ENCODE measurements around the gene PRSS53. TPM values are rescaled to one million over a fixed set of nuclear protein-coding genes. Genes with fewer than 3 reads are reported as not detected.

Gene PRSS53
- total RNA-seq, 1 experiment from 2014 or later, result 4.4 TPM

DNA sequence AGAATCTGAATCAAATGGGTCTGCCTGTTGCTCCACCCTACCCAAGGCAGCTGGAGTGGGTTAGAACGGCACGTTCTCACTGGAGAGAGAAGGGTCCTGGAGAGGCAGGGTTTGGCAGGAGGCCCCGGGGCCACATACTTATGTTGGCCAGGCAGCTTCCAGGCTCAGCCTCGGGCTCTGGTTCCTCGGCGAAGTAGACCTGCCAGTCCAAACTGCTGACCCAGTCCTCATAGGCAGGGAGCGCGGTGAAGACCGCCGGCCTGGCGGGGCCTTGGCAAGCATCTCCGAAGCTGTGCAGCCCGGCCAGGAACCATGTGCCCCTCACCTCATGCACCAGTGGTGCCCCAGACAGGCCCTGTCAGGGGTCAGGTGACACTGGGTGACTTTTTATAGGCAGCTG lies 4.8 kb downstream of the PRSS53 start:
- CTCF ChIA-PET, result interaction anchor here (2.5 kb wide), 1 partner anchor 99 kb away, joined by 13 read pairs; the partner anchor contains the start of gene HSD3B7
- no peak for DNase-seq (ENCODE audit: unreplicated experiment)
- H3K4me1 Mint-ChIP-seq (ENCODE audit: insufficient read depth, unreplicated experiment), result peaks cover 6% of the 10 kb centered on the region
- BruUV-seq (replicated peaks), result no TSS peak
- TF ChIP-seq, protein P1, sequence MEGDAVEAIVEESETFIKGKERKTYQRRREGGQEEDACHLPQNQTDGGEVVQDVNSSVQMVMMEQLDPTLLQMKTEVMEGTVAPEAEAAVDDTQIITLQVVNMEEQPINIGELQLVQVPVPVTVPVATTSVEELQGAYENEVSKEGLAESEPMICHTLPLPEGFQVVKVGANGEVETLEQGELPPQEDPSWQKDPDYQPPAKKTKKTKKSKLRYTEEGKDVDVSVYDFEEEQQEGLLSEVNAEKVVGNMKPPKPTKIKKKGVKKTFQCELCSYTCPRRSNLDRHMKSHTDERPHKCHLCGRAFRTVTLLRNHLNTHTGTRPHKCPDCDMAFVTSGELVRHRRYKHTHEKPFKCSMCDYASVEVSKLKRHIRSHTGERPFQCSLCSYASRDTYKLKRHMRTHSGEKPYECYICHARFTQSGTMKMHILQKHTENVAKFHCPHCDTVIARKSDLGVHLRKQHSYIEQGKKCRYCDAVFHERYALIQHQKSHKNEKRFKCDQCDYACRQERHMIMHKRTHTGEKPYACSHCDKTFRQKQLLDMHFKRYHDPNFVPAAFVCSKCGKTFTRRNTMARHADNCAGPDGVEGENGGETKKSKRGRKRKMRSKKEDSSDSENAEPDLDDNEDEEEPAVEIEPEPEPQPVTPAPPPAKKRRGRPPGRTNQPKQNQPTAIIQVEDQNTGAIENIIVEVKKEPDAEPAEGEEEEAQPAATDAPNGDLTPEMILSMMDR (IDR thresholded peaks at IDR 0.05; ENCODE audit: unreplicated experiment), result no peak
- H3K4me3 Mint-ChIP-seq (ENCODE audit: unreplicated experiment), result no peak overlapping the region
- no peaks in the 10 kb centered on the region for H3K27me3 Mint-ChIP-seq (ENCODE audit: insufficient read depth, unreplicated experiment)
- intact Hi-C loops (cut with micrococcal nuclease), result no loop called here
- H3K36me3 Mint-ChIP-seq (ENCODE audit: insufficient read depth, unreplicated experiment), result peaks cover 13% of the 10 kb centered on the region
- POLR2A ChIA-PET, result interaction anchor here (2.0 kb wide), 1 partner anchor 10 kb away, joined by 6 read pairs; the partner anchor contains the start of genes ZNF646 and ZNF668
- no peak overlapping the region for H3K27ac Mint-ChIP-seq (ENCODE audit: low read depth, unreplicated experiment)
- H3K9me3 Mint-ChIP-seq (ENCODE audit: unreplicated experiment), result no peaks in the 10 kb centered on the region

DNA sequence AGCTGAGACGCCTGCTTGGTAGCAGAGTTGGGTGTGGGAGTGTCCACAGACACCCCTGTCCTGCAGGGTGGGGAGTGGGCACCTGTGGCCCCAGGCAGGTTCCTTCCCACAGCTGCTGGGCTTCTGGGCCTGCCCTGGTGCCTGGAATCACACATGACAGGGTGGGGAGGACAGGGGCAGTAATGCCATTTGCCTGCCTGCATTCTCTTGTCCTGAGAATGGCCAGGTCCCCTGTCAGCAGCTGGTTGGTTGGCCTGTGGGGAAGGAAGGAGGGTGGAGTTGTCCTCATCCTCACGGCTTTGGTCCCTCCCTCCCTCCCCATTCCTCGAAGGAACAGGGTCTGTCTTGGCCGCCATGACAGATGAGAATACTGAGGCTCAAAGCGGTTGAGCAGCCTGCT lies 5.2 kb downstream of the PRSS53 start:
- H3K9me3 Mint-ChIP-seq (ENCODE audit: unreplicated experiment), result no peaks in the 10 kb centered on the region
- no peaks in the 10 kb centered on the region for H3K27me3 Mint-ChIP-seq (ENCODE audit: insufficient read depth, unreplicated experiment)
- POLR2A ChIA-PET, result interaction anchor here (2.0 kb wide), 1 partner anchor 10 kb away, joined by 6 read pairs; the partner anchor contains the start of genes ZNF646 and ZNF668
- H3K27ac Mint-ChIP-seq (ENCODE audit: low read depth, unreplicated experiment), result no peak overlapping the region
- DNase-seq (ENCODE audit: unreplicated experiment), result no peak
- TF ChIP-seq, protein P1 (IDR thresholded peaks at IDR 0.05; ENCODE audit: unreplicated experiment), result no peak
- no peak overlapping the region for H3K4me3 Mint-ChIP-seq (ENCODE audit: unreplicated experiment)
- no TSS peak for BruUV-seq (replicated peaks)
- CTCF ChIA-PET, result no interaction called here
- H3K36me3 Mint-ChIP-seq (ENCODE audit: insufficient read depth, unreplicated experiment), result peaks cover 13% of the 10 kb centered on the region
- peaks cover 6% of the 10 kb centered on the region for H3K4me1 Mint-ChIP-seq (ENCODE audit: insufficient read depth, unreplicated experiment)
- intact Hi-C loops (cut with micrococcal nuclease), result no loop called here

DNA sequence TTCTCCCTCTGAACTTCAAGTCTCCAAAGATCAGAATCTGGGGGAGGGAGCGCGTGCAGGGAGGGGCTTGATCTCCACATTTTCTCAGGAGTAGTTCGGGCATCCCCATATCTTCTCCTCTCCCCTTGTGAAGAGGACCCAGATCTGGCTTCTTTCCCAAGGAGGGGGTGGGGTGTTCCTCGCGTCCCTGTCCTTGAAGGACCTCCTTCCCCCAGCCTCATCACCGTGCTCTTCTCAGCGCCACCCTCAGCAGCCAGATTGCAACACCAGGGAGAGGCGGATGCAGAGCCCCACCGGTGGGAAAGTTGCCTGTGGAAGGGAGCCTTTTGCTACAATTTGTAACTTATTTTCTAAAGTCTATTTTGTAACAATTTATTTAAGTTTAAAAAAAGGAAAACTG lies 5.7 kb downstream of the PRSS53 start:
- ChIA-PET POLR2A (interaction anchor here (2.0 kb wide), 1 partner anchor 9 kb away, joined by 6 read pairs; the partner anchor contains the start of genes ZNF646 and ZNF668), CTCF (interaction anchor here (0.8 kb wide), 1 partner anchor 12 kb away, joined by 5 read pairs; the partner anchor contains the start of gene VKORC1)
- H3K27me3 Mint-ChIP-seq (ENCODE audit: insufficient read depth, unreplicated experiment), result no peaks in the 10 kb centered on the region
- peaks cover 13% of the 10 kb centered on the region for H3K36me3 Mint-ChIP-seq (ENCODE audit: insufficient read depth, unreplicated experiment)
- intact Hi-C loops (cut with micrococcal nuclease), result no loop called here
- no peak overlapping the region for H3K4me3 Mint-ChIP-seq (ENCODE audit: unreplicated experiment)
- no peaks in the 10 kb centered on the region for H3K9me3 Mint-ChIP-seq (ENCODE audit: unreplicated experiment)
- peaks cover 6% of the 10 kb centered on the region for H3K4me1 Mint-ChIP-seq (ENCODE audit: insufficient read depth, unreplicated experiment)
- TF ChIP-seq, protein P1 (IDR thresholded peaks at IDR 0.05; ENCODE audit: unreplicated experiment), result no peak
- no peak overlapping the region for H3K27ac Mint-ChIP-seq (ENCODE audit: low read depth, unreplicated experiment)
- no peak for DNase-seq (ENCODE audit: unreplicated experiment)
- BruUV-seq (replicated peaks), result no TSS peak

DNA sequence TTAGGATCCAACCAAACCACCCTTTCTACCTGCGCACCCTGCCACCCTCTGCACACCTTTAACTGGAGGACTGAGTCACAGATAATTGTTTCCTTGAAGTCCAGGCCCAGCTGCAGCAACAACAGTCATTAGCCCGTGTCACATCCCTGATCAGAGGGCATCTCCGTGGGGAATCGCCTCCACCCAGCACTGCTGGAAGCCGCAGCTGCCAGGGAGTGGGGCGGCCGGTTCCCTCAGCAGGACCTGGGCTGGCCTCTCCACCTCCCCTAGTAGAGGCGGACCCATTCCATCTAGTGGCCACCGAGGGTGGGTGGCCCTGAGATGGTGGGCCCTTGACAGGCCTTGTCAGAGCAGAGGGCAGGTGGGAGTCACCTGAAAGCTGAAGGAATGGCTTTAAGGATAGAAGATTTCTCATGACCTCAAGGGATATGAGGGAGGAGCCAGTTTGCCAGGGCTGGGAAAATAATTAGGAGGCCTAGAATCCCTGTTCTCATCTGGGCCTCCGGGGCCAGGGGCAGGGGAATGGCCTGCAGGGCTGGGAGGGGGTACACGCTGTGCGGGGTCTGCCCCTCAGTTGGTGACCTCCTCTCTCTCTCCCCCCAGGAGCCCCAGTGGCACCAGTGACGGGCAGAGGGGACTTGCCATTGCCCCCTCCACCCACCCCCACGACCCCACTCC lies 6.2 kb downstream of the PRSS53 start:
- Mint-ChIP-seq H3K27ac (ENCODE audit: low read depth, unreplicated experiment) (peak overlapping the region; percentile 6), H3K9me3 (ENCODE audit: unreplicated experiment) (no peaks in the 10 kb centered on the region), H3K4me3 (ENCODE audit: unreplicated experiment) (no peak overlapping the region), H3K4me1 (ENCODE audit: insufficient read depth, unreplicated experiment) (peaks cover 6% of the 10 kb centered on the region), H3K27me3 (ENCODE audit: insufficient read depth, unreplicated experiment) (no peaks in the 10 kb centered on the region), H3K36me3 (ENCODE audit: insufficient read depth, unreplicated experiment) (peaks cover 17% of the 10 kb centered on the region)
- POLR2A ChIA-PET, result no interaction called here
- CTCF ChIA-PET, result interaction anchor here (0.8 kb wide), 1 partner anchor 12 kb away, joined by 5 read pairs; the partner anchor contains the start of gene VKORC1
- no peak for DNase-seq (ENCODE audit: unreplicated experiment)
- BruUV-seq (replicated peaks), result no TSS peak
- TF ChIP-seq, protein P1 (IDR thresholded peaks at IDR 0.05; ENCODE audit: unreplicated experiment), result no peak
- intact Hi-C loops (cut with micrococcal nuclease), result no loop called here
